Dendritic cell treated with granulocyte-macrophage colony-stimulating factor and Interleukin-4, amounts not matched to agents 40 ng/mL and 50 ng/mL, for 4 days (primary cell): ENCODE measurements around the gene HLA-F.

Experiments used
- H3K27ac Mint-ChIP-seq: one replicate; pipeline ENCODE4 v1.8.0; 2022; ENCODE audit warnings: mild to moderate bottlenecking, mixed read lengths
- H3K27me3 Mint-ChIP-seq: one replicate; pipeline ENCODE4 v1.8.0; 2022; ENCODE audit warnings: mild to moderate bottlenecking, mixed read lengths
- H3K36me3 Mint-ChIP-seq: one replicate; pipeline ENCODE4 v1.8.0; 2022; ENCODE audit warnings: low read depth, mixed read lengths
- H3K4me1 Mint-ChIP-seq: one replicate; pipeline ENCODE4 v1.8.0; 2022; ENCODE audit warnings: low read depth, mixed read lengths
- H3K4me3 Mint-ChIP-seq: one replicate; pipeline ENCODE4 v1.8.0; 2022; ENCODE audit warnings: mild to moderate bottlenecking, moderate library complexity, mixed read lengths
- H3K9me3 Mint-ChIP-seq: one replicate; pipeline ENCODE4 v1.8.0; 2022; ENCODE audit warnings: mixed read lengths
- intact Hi-C: fragments of 100-400 bp; cut with micrococcal nuclease; formaldehyde crosslinking; loops from one replicate; pipeline ENCODE4 v1.15.0; 2022

The HLA-F gene

DNA sequence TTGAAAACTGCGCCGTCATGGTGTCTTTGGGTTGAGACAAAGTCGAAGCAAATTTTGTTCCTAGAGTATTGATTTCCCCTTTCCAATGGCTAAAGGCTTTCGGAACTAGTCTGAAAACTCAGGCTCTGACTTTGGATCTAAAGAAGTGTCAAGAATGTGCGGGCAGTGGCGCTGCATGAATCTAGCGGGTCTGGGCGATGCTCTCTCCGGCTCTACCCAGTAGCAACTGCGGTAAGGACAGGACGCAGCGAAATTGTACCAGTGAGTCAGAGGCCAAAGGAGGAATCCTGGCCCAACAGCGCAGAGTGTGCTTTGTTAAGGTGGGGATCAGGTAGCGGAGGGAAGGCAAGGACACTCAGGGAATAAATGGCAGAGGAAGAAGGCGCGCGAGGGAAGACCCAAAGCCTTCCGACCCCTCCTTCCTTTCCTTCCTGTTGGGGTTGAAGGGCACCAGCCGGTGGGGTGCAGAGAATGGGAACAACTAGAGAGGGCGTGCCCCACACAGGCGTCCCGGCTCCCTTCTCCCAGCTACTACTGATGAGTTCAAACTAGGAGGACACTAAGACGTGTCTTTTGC is 32.1 kb downstream of the HLA-F start:
- Mint-ChIP-seq H3K4me1 (peaks cover 6% of the 10 kb centered on the region), H3K27me3 (no peaks in the 10 kb centered on the region), H3K4me3 (no peak overlapping the region), H3K27ac (no peak overlapping the region), H3K9me3 (no peaks in the 10 kb centered on the region), H3K36me3 (no peaks in the 10 kb centered on the region)
- intact Hi-C loops = no loop called here

DNA sequence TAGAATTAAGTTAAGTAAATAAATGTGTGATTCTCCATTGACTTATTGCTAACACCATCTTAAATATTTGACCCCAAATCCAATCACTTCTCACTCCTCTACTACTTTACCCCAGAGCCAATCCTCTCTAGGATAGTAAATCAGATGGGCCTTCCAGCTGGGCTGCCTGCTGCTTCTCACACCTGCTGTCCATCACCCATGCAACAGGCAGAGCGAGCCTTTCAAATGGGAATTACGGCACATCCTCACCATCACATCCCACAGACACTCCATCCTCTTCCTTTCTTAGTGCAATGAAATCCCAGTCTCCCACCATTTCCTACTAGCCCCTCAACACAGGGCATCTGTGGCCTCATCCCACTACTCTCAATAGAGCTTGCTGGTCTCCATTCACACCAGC is 34.0 kb downstream of the HLA-F start:
- H3K4me1 Mint-ChIP-seq = no peaks in the 10 kb centered on the region
- H3K36me3 Mint-ChIP-seq = no peaks in the 10 kb centered on the region
- no peak overlapping the region for H3K4me3 Mint-ChIP-seq
- intact Hi-C loops = no loop called here
- H3K27me3 Mint-ChIP-seq = no peaks in the 10 kb centered on the region
- no peaks in the 10 kb centered on the region for H3K9me3 Mint-ChIP-seq
- H3K27ac Mint-ChIP-seq = no peak overlapping the region

DNA sequence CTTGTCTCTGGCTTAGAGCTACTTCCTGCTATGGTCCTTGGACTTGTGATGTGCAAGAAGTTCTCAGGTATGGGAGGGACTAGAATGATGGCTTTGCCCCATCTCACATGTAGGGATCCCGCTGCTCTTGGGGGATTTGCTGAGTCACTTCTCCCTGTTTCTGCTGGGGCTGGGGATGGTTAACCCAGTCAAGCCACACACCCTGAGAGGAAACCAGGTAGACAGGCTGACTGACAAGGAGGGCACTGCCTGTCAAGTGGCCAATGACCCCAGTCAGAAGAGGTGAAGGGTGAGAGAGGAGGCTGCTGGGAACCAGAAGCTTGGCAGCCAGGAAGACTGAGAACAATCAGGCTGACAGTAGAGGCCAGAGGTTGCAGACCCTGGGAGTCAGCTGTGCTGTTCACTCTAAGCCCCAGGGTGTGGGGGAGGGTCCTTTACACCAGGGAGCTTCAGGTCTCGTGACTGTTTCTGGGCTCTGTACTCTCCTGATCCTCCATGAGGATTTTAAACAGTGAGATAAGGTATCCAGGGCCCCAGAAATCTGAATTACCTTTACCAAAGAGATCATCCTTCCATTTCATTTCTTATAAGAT is 34.6 kb downstream of the HLA-F start:
- intact Hi-C loops = no loop called here
- Mint-ChIP-seq H3K27me3 (no peaks in the 10 kb centered on the region), H3K36me3 (no peaks in the 10 kb centered on the region), H3K27ac (no peak overlapping the region), H3K4me1 (peaks cover 3% of the 10 kb centered on the region), H3K4me3 (no peak overlapping the region), H3K9me3 (no peaks in the 10 kb centered on the region)

DNA sequence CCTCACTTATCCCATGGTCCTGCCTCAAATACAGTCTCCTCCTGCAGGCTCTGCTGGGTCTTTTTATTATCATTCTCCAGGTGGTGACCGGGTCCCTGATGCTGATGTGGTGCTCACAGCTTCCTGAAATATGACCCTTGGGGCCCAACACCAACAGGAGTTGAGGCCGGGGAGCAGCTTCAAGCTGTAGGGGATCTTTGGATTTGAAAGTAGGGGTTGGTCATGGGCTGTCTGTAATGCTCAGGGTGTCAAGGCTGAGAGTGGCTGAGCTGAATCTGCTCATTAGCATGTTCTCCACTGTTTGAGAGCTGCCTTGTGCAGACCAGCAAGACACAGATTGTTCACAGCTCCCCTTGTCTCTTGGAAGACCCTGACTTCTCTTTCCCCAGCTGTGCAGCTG is 35.5 kb downstream of the HLA-F start:
- H3K27ac Mint-ChIP-seq = no peak overlapping the region

DNA sequence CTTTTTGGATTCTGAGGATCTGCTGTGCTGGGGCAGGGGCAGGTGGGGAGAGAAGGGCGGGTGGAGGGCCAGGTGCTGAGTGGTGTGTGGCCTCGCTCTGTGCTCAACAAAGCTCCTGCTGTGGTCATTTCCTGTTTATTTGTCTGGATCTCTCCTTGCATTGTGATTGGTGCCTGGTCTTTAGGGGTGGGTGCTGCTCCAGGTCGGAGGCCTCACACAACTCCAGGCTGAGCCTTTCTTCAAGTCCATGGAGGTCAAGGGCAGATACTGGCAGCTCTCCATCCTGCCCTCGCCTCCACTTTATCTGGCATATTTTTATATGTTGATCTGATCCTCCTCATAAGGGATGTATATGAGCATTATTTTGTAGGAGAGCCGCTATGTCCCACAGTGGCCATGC is 36.2 kb downstream of the HLA-F start:
- H3K4me3 Mint-ChIP-seq = no peak overlapping the region
- intact Hi-C loops = no loop called here
- H3K27me3 Mint-ChIP-seq = no peaks in the 10 kb centered on the region
- peaks cover 19% of the 10 kb centered on the region for H3K4me1 Mint-ChIP-seq
- H3K9me3 Mint-ChIP-seq = no peaks in the 10 kb centered on the region
- no peaks in the 10 kb centered on the region for H3K36me3 Mint-ChIP-seq
- H3K27ac Mint-ChIP-seq = no peak overlapping the region

More for the DNA sequence above, 35.5 kb downstream of the HLA-F start:
- H3K27me3 Mint-ChIP-seq = no peaks in the 10 kb centered on the region
- peaks cover 13% of the 10 kb centered on the region for H3K4me1 Mint-ChIP-seq
- H3K4me3 Mint-ChIP-seq = no peak overlapping the region
- H3K36me3 Mint-ChIP-seq = no peaks in the 10 kb centered on the region
- intact Hi-C loops = no loop called here
- no peaks in the 10 kb centered on the region for H3K9me3 Mint-ChIP-seq

DNA sequence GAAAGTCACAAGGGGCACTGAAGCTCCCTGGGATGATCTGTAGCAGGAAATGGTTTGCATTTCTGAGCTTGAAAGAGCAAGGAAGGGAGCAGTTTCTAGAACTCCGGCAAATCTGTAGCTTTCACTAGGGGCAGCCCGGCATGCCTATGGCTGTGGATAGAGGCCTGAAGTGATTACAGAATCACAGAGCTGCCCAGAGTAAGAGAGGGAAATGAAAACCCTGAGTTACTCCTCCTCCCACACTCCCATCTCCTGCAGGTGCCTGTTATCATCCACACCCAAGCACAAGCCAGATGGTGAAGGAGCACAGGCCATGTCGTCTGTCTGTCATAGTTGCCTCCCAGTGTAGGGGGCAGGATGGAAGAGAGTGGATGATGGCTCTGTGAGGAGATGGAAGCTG is 37.1 kb downstream of the HLA-F start:
- Mint-ChIP-seq H3K27ac (no peak overlapping the region), H3K9me3 (no peaks in the 10 kb centered on the region), H3K27me3 (peaks cover 1% of the 10 kb centered on the region), H3K4me1 (peaks cover 21% of the 10 kb centered on the region), H3K36me3 (no peaks in the 10 kb centered on the region), H3K4me3 (no peak overlapping the region)
- intact Hi-C loops = no loop called here

DNA sequence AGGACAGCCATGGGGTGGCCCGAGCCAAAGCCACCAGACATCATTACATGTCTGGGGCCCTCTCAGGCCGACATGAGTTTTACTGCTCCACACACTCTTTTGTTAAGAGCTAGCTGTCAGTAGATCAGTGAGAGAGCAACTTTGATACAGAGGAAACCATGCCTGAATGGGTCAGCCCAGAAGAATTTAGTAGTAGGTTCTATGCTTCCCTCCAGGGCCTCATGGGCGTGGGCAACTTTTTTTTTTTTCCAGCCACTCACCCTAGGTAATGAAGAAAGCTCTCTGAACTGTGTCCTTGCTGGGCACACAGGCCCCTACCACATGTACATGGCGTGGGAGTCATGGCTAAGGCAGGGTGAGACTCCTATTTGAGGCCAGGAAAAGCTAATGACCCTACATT is 38.8 kb downstream of the HLA-F start:
- Mint-ChIP-seq H3K4me1 (peaks cover 21% of the 10 kb centered on the region), H3K4me3 (no peak overlapping the region), H3K9me3 (no peaks in the 10 kb centered on the region), H3K36me3 (no peaks in the 10 kb centered on the region), H3K27ac (no peak overlapping the region), H3K27me3 (peaks cover 11% of the 10 kb centered on the region)
- intact Hi-C loops = no loop called here

DNA sequence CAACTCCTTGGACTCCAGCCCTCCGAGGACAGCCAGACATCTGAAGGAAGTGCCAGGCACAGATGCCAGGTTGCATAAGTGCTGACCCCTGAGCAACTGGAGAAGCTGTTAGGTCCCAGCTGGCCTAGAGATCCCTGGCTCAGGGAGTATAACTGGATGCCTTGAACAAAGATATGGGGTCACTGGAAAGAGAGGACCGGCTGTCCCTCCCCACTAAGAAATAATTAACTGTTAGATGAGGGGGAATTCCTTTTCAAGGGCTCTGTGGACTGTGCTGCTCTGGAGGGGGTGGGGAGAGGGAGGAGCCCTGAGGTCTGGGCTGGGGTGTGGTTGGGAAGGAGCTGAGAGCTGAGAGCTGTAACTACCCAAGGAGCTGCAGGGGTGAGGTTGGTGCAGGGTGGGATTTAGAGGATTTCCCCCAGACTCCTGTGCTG is 39.6 kb downstream of the HLA-F start:
- H3K9me3 Mint-ChIP-seq = no peaks in the 10 kb centered on the region
- H3K36me3 Mint-ChIP-seq = no peaks in the 10 kb centered on the region
- intact Hi-C loops = no loop called here
- H3K27me3 Mint-ChIP-seq = peaks cover 15% of the 10 kb centered on the region
- H3K27ac Mint-ChIP-seq = no peak overlapping the region
- H3K4me1 Mint-ChIP-seq = peaks cover 21% of the 10 kb centered on the region
- no peak overlapping the region for H3K4me3 Mint-ChIP-seq

DNA sequence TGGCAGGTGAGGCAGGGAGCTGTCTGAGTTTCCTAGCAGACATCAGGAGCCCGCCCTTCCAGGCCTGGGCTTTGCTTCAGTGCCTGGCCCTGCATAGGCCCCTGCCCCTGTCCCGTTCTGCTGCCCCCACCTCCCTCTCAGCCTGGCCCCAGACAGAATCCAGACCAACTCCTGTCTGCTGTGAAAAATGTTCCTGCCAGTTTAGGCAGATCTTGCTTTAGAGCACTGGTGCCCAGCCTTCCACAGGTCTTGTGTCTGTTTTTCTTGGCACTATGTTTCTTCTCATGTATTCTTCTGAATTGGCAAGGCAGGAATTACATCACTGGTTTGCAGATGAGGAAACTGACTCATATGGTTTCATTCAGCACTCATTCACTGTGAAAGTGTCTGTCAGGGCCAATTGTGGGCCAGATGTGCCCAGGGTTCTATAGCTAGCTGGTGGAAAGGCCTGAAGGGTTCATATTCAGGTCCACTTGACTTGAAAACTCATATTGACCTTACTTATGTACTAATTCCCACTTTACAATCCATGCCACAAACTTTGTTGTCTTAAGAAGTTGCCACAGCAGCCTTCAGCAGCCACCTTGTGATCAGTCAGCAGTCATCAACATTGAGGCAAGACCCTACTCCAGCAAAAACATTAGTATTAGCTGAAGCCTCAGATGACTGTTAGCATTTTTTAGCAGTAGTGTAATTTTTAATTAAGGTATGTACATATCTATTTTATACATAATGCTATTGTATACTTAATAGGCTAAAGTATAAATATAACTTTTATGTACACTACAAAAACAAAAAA is 40.5 kb downstream of the HLA-F start:
- intact Hi-C loops = no loop called here
- no peaks in the 10 kb centered on the region for H3K9me3 Mint-ChIP-seq
- no peak overlapping the region for H3K4me3 Mint-ChIP-seq
- peaks cover 21% of the 10 kb centered on the region for H3K4me1 Mint-ChIP-seq
- peaks cover 15% of the 10 kb centered on the region for H3K27me3 Mint-ChIP-seq
- no peaks in the 10 kb centered on the region for H3K36me3 Mint-ChIP-seq
- H3K27ac Mint-ChIP-seq = no peak overlapping the region

DNA sequence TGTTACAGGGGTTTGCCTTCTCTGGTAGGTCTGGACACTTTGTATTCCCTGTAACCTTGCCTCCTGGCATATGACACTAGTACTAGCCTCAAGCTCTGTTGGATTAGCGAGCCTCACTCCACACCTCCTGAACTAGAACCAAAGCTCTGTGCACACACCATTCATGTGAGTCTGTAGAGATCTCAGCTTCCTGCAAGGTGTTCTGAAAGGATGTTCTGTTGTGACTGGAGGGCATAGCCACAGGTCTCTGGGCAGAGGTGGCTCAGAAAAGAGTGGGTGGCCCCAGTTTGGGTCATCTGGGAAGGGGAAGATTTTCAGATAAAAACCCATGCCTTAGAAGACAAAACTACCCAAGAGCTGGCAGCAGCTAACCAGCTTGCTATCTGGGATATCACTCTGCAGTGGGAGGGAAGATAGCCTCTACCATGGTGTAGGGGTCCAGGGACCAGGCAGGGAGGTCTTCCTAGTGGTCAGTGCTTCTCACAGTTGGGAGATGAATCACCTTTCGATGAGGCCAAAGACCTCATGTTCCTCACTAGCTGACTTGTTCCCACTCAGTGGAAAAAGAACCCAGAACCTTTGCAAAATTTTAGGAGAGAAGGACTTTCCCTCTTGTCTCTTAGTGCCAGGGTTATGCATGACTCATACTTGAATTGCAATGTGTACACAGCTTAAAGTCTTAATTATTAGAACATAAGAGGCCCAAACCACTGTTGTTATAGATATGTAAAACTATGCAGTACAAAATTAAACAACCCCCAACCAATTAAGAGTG is 41.4 kb downstream of the HLA-F start:
- Mint-ChIP-seq H3K36me3 (no peaks in the 10 kb centered on the region), H3K27me3 (peaks cover 15% of the 10 kb centered on the region), H3K4me3 (no peak overlapping the region), H3K4me1 (peaks cover 21% of the 10 kb centered on the region), H3K9me3 (no peaks in the 10 kb centered on the region), H3K27ac (no peak overlapping the region)
- intact Hi-C loops = no loop called here

DNA sequence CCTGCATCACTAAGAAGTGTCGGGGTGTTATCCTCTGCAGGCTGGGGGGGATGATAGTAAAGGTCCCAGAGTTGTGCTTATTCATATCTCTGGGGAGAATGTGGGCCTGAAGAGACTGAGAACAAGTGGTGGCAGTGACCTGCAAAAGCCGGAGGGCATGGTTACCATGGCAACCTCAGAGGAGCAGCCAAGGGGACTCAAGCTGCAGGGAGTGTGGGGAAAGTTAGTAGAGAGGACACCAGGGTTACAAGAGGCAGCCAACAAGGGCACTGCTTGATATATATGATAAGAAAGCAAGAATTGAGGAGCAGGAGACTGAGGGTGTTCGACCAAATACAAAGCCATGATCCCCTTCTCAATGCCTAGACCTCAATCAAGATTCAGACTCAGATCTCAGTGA is 46.1 kb downstream of the HLA-F start:
- no peak overlapping the region for H3K4me3 Mint-ChIP-seq
- no peaks in the 10 kb centered on the region for H3K9me3 Mint-ChIP-seq
- intact Hi-C loops = no loop called here
- no peak overlapping the region for H3K27ac Mint-ChIP-seq
- H3K4me1 Mint-ChIP-seq = peaks cover 3% of the 10 kb centered on the region
- peaks cover 21% of the 10 kb centered on the region for H3K27me3 Mint-ChIP-seq
- no peaks in the 10 kb centered on the region for H3K36me3 Mint-ChIP-seq

DNA sequence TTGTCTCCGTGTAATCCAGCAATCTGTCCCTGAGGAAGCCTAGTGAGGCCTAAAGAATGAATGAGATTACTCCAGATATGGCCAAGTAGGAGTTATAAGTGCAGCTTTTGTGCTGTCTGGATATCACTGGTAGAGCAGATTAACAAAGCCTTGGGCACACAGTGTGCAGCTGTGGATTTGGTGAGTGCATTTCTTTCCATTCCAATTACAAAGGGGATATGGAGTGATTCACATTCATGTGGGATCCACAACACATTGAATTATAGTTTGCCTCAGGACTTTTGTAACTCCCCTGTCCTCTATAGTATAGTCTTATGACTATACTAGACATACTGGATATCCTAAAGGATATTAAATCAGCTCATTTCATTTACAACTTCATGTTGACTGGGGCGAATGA is 47.1 kb downstream of the HLA-F start:
- Mint-ChIP-seq H3K27ac (no peak overlapping the region), H3K9me3 (no peaks in the 10 kb centered on the region), H3K4me3 (no peak overlapping the region), H3K4me1 (no peaks in the 10 kb centered on the region), H3K27me3 (peaks cover 20% of the 10 kb centered on the region), H3K36me3 (no peaks in the 10 kb centered on the region)
- intact Hi-C loops = no loop called here

DNA sequence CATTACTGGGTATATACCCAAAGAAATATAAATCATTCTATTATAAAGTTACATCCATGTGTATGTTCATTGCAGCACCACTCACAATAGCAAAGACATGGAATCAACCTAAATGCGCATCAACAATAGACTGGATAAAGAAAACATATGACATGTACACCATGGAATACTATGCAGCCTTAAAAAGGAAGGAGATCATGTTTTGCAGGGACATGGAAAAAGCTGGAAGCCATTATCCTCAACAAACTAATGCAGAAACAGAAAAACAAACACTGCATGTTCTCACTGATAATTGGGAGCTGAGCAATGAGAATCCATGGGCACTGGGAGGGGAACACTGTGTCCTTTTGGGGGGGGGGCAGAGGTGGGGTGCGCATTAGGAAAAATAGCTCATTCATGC is 53.5 kb downstream of the HLA-F start:
- Mint-ChIP-seq H3K27me3 (peaks cover 38% of the 10 kb centered on the region), H3K9me3 (no peaks in the 10 kb centered on the region), H3K36me3 (no peaks in the 10 kb centered on the region), H3K27ac (no peak overlapping the region), H3K4me1 (no peaks in the 10 kb centered on the region), H3K4me3 (no peak overlapping the region)
- intact Hi-C loops = no loop called here
